ENCODE data around the gene MGRN1. TPM values are rescaled to one million over a fixed set of nuclear protein-coding genes. Genes with fewer than 3 reads are reported as not detected.
A peak's percentile ranks its signal among the peaks of the same experiment; 100 is the strongest.

The MGRN1 gene
- total and polyA plus RNA-seq, 2 of the 13 experiments (the other 11 are each of a cell fraction or from before 2014, with no cell fraction given): 11.9 to 12.6 TPM

- Histone ChIP-seq H3K4me2 (ENCODE audit: low read depth, low read length) (peak overlapping the region; percentile 99), H3K27me3 (ENCODE audit: control insufficient read depth in 1 of 2, insufficient read depth in 2 of 2, low read length in 2 of 2) (no peaks in the 10 kb centered on the region; a peak in 2 of 5 replicates), H3K27ac (ENCODE audit: extremely low read length, insufficient read depth, low read length) (peak overlapping the region; percentile 80), H3K4me1 (ENCODE audit: insufficient read depth, low read length) (peaks cover 20% of the 10 kb centered on the region), H3K9ac (ENCODE audit: insufficient read depth, low read depth, low read length) (peak overlapping the region; percentile 69), H3K4me3 (replicated peaks in 1 of 3; ENCODE audit: insufficient read depth in 1 of 3, low read depth in 2 of 3, low read length in 3 of 3) (peak overlapping the region; percentile 84 to 100 (median 100)), H2AFZ (ENCODE audit: low read length) (peak overlapping the region; percentile 91), H3K9me3 (ENCODE audit: low read length) (no peaks in the 10 kb centered on the region), H3K79me2 (ENCODE audit: insufficient read depth, low read length) (peaks cover 21% of the 10 kb centered on the region), H4K20me1 (ENCODE audit: insufficient read depth, low read length) (no peaks in the 10 kb centered on the region), H3K36me3 (replicated peaks in 1 of 2; ENCODE audit: control insufficient read depth in 1 of 2, insufficient read depth in 2 of 2, low read length in 2 of 2) (peaks cover 0 to 5% of the 10 kb centered on the region in 2 experiments; a peak in 2 of 5 replicates)
- ATAC-seq (peak; percentile 75), FAIRE-seq (no peak), DNase-seq (ENCODE audit: low spot score) (peak; percentile 61)
- TSS peak; percentile 62 for BruUV-seq (replicated peaks)
- POLR2A ChIA-PET: interaction anchor here (0.7 to 3.1 kb wide), 22 partner anchors 15 to 363 kb away, joined by 3 to 40 read pairs (median 4); partner anchors contain the start of genes EEF2KMT, GLYR1, NUDT16L1 and ROGDI
- intact Hi-C loops (cut with micrococcal nuclease; ENCODE audit: unreplicated experiment) (loop anchor here (5.0 kb wide), 1 partner anchor 67 kb away; the partner anchor contains the start of gene ROGDI), in situ Hi-C loops (cut with HindIII; ENCODE audit: extremely low pct_ligation_motif_present, low pct_unique_long_range_greater_than_20kb) (no loop called here)
- CTCF ChIA-PET (ENCODE audit: low intra/inter-chr PET ratio, low total read pairs): no interaction called here
- WGBS (ENCODE audit: low lambda C conversion rate): 0% methylated on average over 15 of the region's 38 CpGs
- TF ChIP-seq ARID4A (CRISPR knock-in tag; IDR thresholded peaks at IDR 0.05; ENCODE audit: borderline replicate concordance): peak; percentile 51
- TF ChIP-seq ZFP41 (CRISPR knock-in tag; IDR thresholded peaks at IDR 0.05; ENCODE audit: borderline replicate concordance): no peak
- no peak for TF ChIP-seq ZBTB1 (CRISPR knock-in tag; IDR thresholded peaks at IDR 0.05; ENCODE audit: borderline replicate concordance)
- TF ChIP-seq SP5 (CRISPR knock-in tag; IDR thresholded peaks at IDR 0.05; ENCODE audit: borderline replicate concordance, low read depth): peak; percentile 13; the same call in 1 of the 2 replicates
- TF ChIP-seq GABPA (IDR thresholded peaks at IDR 0.05; ENCODE audit: low read depth, low read length): 0 out of 2 replicates have a peak, but pooled peaks have one; percentile 14
- TF ChIP-seq GABPA (CRISPR knock-in tag; IDR thresholded peaks at IDR 0.05; ENCODE audit: low read depth): no peak
- no peak for TF ChIP-seq GLI4 (CRISPR knock-in tag; IDR thresholded peaks at IDR 0.05; ENCODE audit: borderline replicate concordance)
- TF ChIP-seq MLX (CRISPR knock-in tag; IDR thresholded peaks at IDR 0.05): no peak
- TF ChIP-seq TCF12 (IDR thresholded peaks at IDR 0.05): no peak
- TF ChIP-seq TCF12 (CRISPR knock-in tag; IDR thresholded peaks at IDR 0.05): no peak
- no peak for TF ChIP-seq IKZF4 (CRISPR knock-in tag; IDR thresholded peaks at IDR 0.05; ENCODE audit: borderline replicate concordance, low read depth, not compliant biosample characterization)
- 0 out of 2 replicates have a peak, but pooled peaks have one; percentile 12 for TF ChIP-seq PATZ1 (CRISPR knock-in tag; IDR thresholded peaks at IDR 0.05)
- no peak for TF ChIP-seq GMEB1 (CRISPR knock-in tag; IDR thresholded peaks at IDR 0.05; ENCODE audit: borderline replicate concordance)
- TF ChIP-seq MZF1 (CRISPR knock-in tag; IDR thresholded peaks at IDR 0.05; ENCODE audit: borderline replicate concordance): no peak
Observed at GRCh38 chr16:4734730-4735535, 110.3 kb downstream of the MGRN1 start.

All from HepG2 (cell line).